Left hindlimb (tissue), 1 donor: Measurements from ENCODE around the gene NEUROG2.

Experiments
- DNase-seq: peaks from one replicate; pipeline ENCODE4 v3.0.0-alpha.2; 2018

The NEUROG2 gene

GRCh38 chr4:112472318-112472717 is 43.7 kb downstream of the NEUROG2 start:
- DNase-seq: no peak
